HCT116 (cell line): Measurements from ENCODE around the gene LRRIQ1. TPM values are rescaled to one million over a fixed set of nuclear protein-coding genes. Genes with fewer than 3 reads are reported as not detected.

Experiments used
- ATAC-seq: fragments of 200-7000 bp; cut with Tn5 transposase; 2 replicates; pipeline ENCODE4 v1.9.1; 2020; ENCODE audit warnings: mild to moderate bottlenecking, moderate library complexity
- BruUV-seq: library from RNA; stranded (reverse); fragments of 400-500 nt; replicated peaks from 2 replicates; lab custom pipeline; 2021; lab: Mats Ljungman, UMichigan
- CTCF ChIA-PET: fragments of 300-600 bp; sonication (Branson Sonifier 250); formaldehyde crosslinking; loops from one replicate; lab custom pipeline; 2021; ENCODE audit warnings: antibody characterized with exemption; lab: Charles Lee
- POLR2A ChIA-PET: fragments of 300-600, 350-600 bp; sonication (Branson Sonifier 250); formaldehyde crosslinking; loops from one replicate; lab custom pipeline; 2021; ENCODE audit warnings: antibody characterized with exemption; lab: Charles Lee
- RAD21 ChIA-PET, 2 experiments: fragments of 300-600 bp; sonication (Branson Sonifier 250); formaldehyde crosslinking; loops; one replicate each; lab custom pipeline; 2023; ENCODE audit warnings: low total read pairs in 2 of 2; ENCODE audit not compliant: uncharacterized antibody in 2 of 2, unreplicated experiment in 2 of 2, low non-redundant PET in 1 of 2; lab: Charles Lee
- DNase-seq: peaks from one replicate; pipeline ENCODE4 v3.0.0-alpha.2; 2010; ENCODE audit warnings: low read depth, low spot score
- H2AFZ ChIP-seq: fragments of 200-600 bp; shearing (Covaris generic), sonication (generic); 2 replicates; pipeline ENCODE4 v1.6.1; 2017; ENCODE audit warnings: low read depth, mixed run types, mixed read lengths, antibody characterized with exemption, low read length; ENCODE audit not compliant: poor library complexity, severe bottlenecking
- H3K27ac ChIP-seq: 2 replicates; pipeline ENCODE4 v1.5.1; 2012; ENCODE audit warnings: low read depth, low read length
- H3K27me3 ChIP-seq: fragments of 200-600 bp; sonication (generic); 2 replicates; pipeline ENCODE4 v1.6.1; 2016; ENCODE audit warnings: mixed run types, low read length, mixed read lengths; ENCODE audit not compliant: insufficient read depth
- H3K36me3 ChIP-seq, 2 experiments: fragments of 200-500 bp in 1 of 2; fragments of 200-600 bp in 1 of 2; sonication (Bioruptor generic) in 1 of 2; sonication (generic) in 1 of 2; 2 replicates each; pipeline versions ENCODE4 v1.5.1 to v1.6.1; 2014 to 2016; ENCODE audit warnings: low read length in 2 of 2, inconsistent platforms in 1 of 2, mixed read lengths in 1 of 2, mixed run types in 1 of 2; ENCODE audit not compliant: insufficient read depth in 2 of 2, control insufficient read depth in 1 of 2
- H3K4me1 ChIP-seq, 2 experiments: fragments of 200-600 bp in 1 of 2; sonication (generic) in 1 of 2; 2 replicates each; pipeline versions ENCODE4 v1.5.1 to v1.6.1; 2012 to 2017; ENCODE audit warnings: low read length in 2 of 2, inconsistent platforms in 1 of 2, mild to moderate bottlenecking in 1 of 2, mixed read lengths in 1 of 2, mixed run types in 1 of 2, moderate library complexity in 1 of 2; ENCODE audit not compliant: insufficient read depth in 2 of 2, control insufficient read depth in 1 of 2
- H3K4me2 ChIP-seq: fragments of 200-600 bp; sonication (generic); 2 replicates; pipeline ENCODE4 v1.6.1; 2017; ENCODE audit warnings: mixed run types, low read length, mixed read lengths
- H3K4me3 ChIP-seq, 2 experiments: fragments of 200-600 bp in 1 of 2; sonication (generic) in 1 of 2; replicated peaks in 1 of 2; 2 replicates each; pipeline ENCODE4 v1.5.1; 2011 to 2016; ENCODE audit warnings: low read length in 2 of 2, control low read depth in 1 of 2, low read depth in 1 of 2, mild to moderate bottlenecking in 1 of 2, mixed read lengths in 1 of 2, mixed run types in 1 of 2
- H3K79me2 ChIP-seq: fragments of 200-600 bp; sonication (generic); 2 replicates; pipeline ENCODE4 v1.6.1; 2017; ENCODE audit warnings: mild to moderate bottlenecking, mixed run types, low read length, moderate library complexity, mixed read lengths; ENCODE audit not compliant: insufficient read depth
- H3K9ac ChIP-seq: fragments of 200-600 bp; sonication (generic); 2 replicates; pipeline ENCODE4 v1.6.1; 2016; ENCODE audit warnings: low read length, mixed read lengths
- H3K9me2 ChIP-seq: fragments of 200-600 bp; sonication (generic), shearing (Covaris generic); 2 replicates; pipeline ENCODE4 v1.6.1; 2017; ENCODE audit warnings: mixed run types, mild to moderate bottlenecking, moderate library complexity; ENCODE audit not compliant: insufficient read depth
- H3K9me3 ChIP-seq, 2 experiments: fragments of 200-500 bp in 1 of 2; fragments of 200-600 bp in 1 of 2; sonication (Bioruptor generic) in 1 of 2; sonication (generic) in 1 of 2; 2 replicates each; pipeline ENCODE4 v1.6.1; 2014 to 2017; ENCODE audit warnings: low read length in 2 of 2, mixed read lengths in 2 of 2, inconsistent platforms in 1 of 2, low read depth in 1 of 2, mild to moderate bottlenecking in 1 of 2, mixed run types in 1 of 2, moderate library complexity in 1 of 2; ENCODE audit not compliant: control insufficient read depth in 1 of 2, insufficient read depth in 1 of 2
- H4K20me1 ChIP-seq: fragments of 200-600 bp; sonication (generic), shearing (Covaris generic); 2 replicates; pipeline ENCODE4 v1.6.1; 2017; ENCODE audit warnings: mixed run types, mild to moderate bottlenecking, moderate library complexity; ENCODE audit not compliant: insufficient read depth
- CBX3 ChIP-seq: IDR thresholded peaks from 2 replicates; pipeline ENCODE4 v1.6.1; 2012; ENCODE audit warnings: low read depth
- EZH2phosphoT487 ChIP-seq: fragments of 200-600 bp; IDR thresholded peaks from 2 replicates; pipeline ENCODE4 v1.6.1; 2018; ENCODE audit warnings: antibody characterized with exemption, borderline replicate concordance
- JUND ChIP-seq: IDR thresholded peaks from 2 replicates; pipeline ENCODE4 v1.6.1; 2012
- POLR2A ChIP-seq: IDR thresholded peaks from 2 replicates; pipeline ENCODE4 v1.7.0; 2011; ENCODE audit warnings: borderline replicate concordance; ENCODE audit not compliant: insufficient read depth, insufficient read length; ENCODE audit errors: extremely low read depth
- POLR2AphosphoS5 ChIP-seq: IDR thresholded peaks from 2 replicates; pipeline ENCODE4 v1.6.1; 2011; ENCODE audit warnings: mild to moderate bottlenecking, low read depth, low read length, moderate library complexity
- RAD21 ChIP-seq: IDR thresholded peaks from 2 replicates; pipeline ENCODE4 v1.6.1; 2012; ENCODE audit warnings: low read depth, mild to moderate bottlenecking
- SP1 ChIP-seq: IDR thresholded peaks from 2 replicates; pipeline ENCODE4 v1.6.1; 2012; ENCODE audit warnings: low read depth
- ZFX ChIP-seq: fragments of 450-650 bp; IDR thresholded peaks from 2 replicates; pipeline ENCODE4 v1.6.1; 2017
- intact Hi-C: fragments of 100-400 bp; cut with micrococcal nuclease; formaldehyde crosslinking; loops from 2 replicates; pipeline ENCODE4 v1.10.0; 2022
- total RNA-seq: library from RNA; stranded (reverse); gene quantifications from one replicate; pipeline ENCODE4 v1.2.1, GENCODE V29; 2021; ENCODE audit not compliant: unreplicated experiment
- TF ChIP-seq, protein P1 (sequence below), 3 experiments: fragments of 200-600 bp in 1 of 3; sonication (generic) in 1 of 3; IDR thresholded peaks in 2 of 3; conservative IDR thresholded peaks in 1 of 3; 2 replicates each; pipeline ENCODE4 v1.5.1; 2012 to 2017; ENCODE audit warnings: low read depth in 2 of 3, low read length in 2 of 3, antibody characterized with exemption in 1 of 3, borderline replicate concordance in 1 of 3, control low read depth in 1 of 3, mild to moderate bottlenecking in 1 of 3, mixed read lengths in 1 of 3, mixed run types in 1 of 3, moderate library complexity in 1 of 3; ENCODE audit not compliant: insufficient read depth in 1 of 3
- TF ChIP-seq, protein P2 (sequence below): IDR thresholded peaks from 2 replicates; pipeline ENCODE4 v1.6.1; 2012

LRRIQ1 gene
- total RNA-seq, 1 experiment from 2014 or later = 0.89 TPM

DNA sequence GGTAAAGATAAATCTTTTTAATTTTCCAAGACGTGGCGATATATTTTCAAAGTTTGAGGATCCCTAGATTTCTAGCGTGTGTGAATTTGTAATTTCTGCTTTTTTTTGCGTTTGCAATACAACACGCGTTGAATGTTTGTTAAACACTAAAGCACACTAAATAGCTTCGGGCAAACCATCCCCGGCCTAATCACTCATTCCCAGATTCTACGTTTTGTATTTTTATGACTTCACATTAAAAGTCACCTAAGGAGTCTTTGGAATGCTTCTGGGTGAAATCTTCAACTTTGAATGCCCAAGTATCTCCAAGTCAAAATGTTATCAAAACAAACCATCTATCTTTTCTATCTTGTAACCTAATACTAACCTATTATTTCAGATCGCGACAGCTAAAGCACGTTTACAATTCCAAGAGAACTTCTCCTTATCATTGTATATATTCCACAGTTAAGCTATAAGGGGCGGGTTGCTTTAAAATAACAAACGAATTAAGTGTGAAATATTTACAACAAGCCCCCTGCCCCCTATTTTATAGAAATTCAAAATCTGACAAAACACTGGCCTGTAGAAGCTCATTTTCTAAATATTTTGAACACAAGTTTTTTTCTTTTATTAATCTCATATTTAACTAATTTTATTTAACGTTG lies 245.0 kb downstream of the LRRIQ1 start:
- Histone ChIP-seq H3K9ac (no peak overlapping the region), H3K79me2 (no peaks in the 10 kb centered on the region), H3K4me2 (no peak overlapping the region), H3K36me3 (no peaks in the 10 kb centered on the region), H3K9me2 (no peaks in the 10 kb centered on the region), H3K9me3 (no peaks in the 10 kb centered on the region), H4K20me1 (no peaks in the 10 kb centered on the region), H3K4me1 (no peaks in the 10 kb centered on the region), H3K4me3 (no peak overlapping the region), H2AFZ (no peak overlapping the region), H3K27me3 (no peaks in the 10 kb centered on the region), H3K27ac (no peak overlapping the region)
- intact Hi-C loops = no loop called here
- TF ChIP-seq, protein P1, sequence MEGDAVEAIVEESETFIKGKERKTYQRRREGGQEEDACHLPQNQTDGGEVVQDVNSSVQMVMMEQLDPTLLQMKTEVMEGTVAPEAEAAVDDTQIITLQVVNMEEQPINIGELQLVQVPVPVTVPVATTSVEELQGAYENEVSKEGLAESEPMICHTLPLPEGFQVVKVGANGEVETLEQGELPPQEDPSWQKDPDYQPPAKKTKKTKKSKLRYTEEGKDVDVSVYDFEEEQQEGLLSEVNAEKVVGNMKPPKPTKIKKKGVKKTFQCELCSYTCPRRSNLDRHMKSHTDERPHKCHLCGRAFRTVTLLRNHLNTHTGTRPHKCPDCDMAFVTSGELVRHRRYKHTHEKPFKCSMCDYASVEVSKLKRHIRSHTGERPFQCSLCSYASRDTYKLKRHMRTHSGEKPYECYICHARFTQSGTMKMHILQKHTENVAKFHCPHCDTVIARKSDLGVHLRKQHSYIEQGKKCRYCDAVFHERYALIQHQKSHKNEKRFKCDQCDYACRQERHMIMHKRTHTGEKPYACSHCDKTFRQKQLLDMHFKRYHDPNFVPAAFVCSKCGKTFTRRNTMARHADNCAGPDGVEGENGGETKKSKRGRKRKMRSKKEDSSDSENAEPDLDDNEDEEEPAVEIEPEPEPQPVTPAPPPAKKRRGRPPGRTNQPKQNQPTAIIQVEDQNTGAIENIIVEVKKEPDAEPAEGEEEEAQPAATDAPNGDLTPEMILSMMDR (IDR thresholded peaks at IDR 0.05 in 2 of 3, conservative IDR thresholded peaks at IDR 0.05 in 1 of 3; ENCODE audit: borderline replicate concordance in 1 of 3, insufficient read depth in 1 of 3, low read depth in 2 of 3, low read length in 2 of 3) = no peak
- TF ChIP-seq ZFX (no peak), EZH2phosphoT487 (no peak), POLR2AphosphoS5 (no peak), CBX3 (no peak), SP1 (no peak), POLR2A (no peak), JUND (no peak), RAD21 (no peak)
- TF ChIP-seq, protein P2, sequence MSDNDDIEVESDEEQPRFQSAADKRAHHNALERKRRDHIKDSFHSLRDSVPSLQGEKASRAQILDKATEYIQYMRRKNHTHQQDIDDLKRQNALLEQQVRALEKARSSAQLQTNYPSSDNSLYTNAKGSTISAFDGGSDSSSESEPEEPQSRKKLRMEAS = no peak
- ChIA-PET POLR2A (no interaction called here), RAD21 (no interaction called here), CTCF (no interaction called here)
- BruUV-seq = no TSS peak
- DNase-seq (no peak), ATAC-seq (no peak)
